Type B pancreatic cell (in vitro differentiated cells): ENCODE data around the gene PCCA. TPM values are rescaled to one million over a fixed set of nuclear protein-coding genes. Genes with fewer than 3 reads are reported as not detected.

Experiments
- DNase-seq: peaks from one replicate; pipeline ENCODE4 v3.0.0; 2021; ENCODE audit warnings: mixed read lengths; ENCODE audit not compliant: unreplicated experiment; ENCODE audit errors: extremely low spot score
- H3K27ac Mint-ChIP-seq: 2 replicates; pipeline ENCODE4 v1.8.0; 2021; ENCODE audit warnings: mild to moderate bottlenecking, mixed read lengths
- H3K27me3 Mint-ChIP-seq: 2 replicates; pipeline ENCODE4 v1.8.0; 2021; ENCODE audit warnings: mixed read lengths
- H3K36me3 Mint-ChIP-seq: 2 replicates; pipeline ENCODE4 v1.8.0; 2021; ENCODE audit warnings: mixed read lengths
- H3K4me1 Mint-ChIP-seq: one replicate; pipeline ENCODE4 v1.8.0; 2021; ENCODE audit warnings: mixed read lengths; ENCODE audit not compliant: unreplicated experiment
- H3K4me3 Mint-ChIP-seq: 2 replicates; pipeline ENCODE4 v1.8.0; 2021; ENCODE audit warnings: mild to moderate bottlenecking, mixed read lengths
- H3K9me3 Mint-ChIP-seq: 2 replicates; pipeline ENCODE4 v1.8.0; 2021; ENCODE audit warnings: mixed read lengths
- CTCF ChIP-seq: fragments of 200-600 bp; sonication (generic); conservative IDR thresholded peaks from 2 replicates; pipeline ENCODE4 v1.5.0; 2021; ENCODE audit warnings: antibody characterized with exemption, mild to moderate bottlenecking
- total RNA-seq: library from RNA; stranded (reverse); gene quantifications from 2 replicates; pipeline ENCODE4 v1.2.1, GENCODE V29; 2021; ENCODE audit warnings: low replicate concordance

PCCA gene
- total RNA-seq, 1 donor from 2014 or later: 46.8 TPM

GRCh38 chr13:100512422-100512821 is 423.5 kb downstream of the PCCA start:
- DNase-seq: no peak
- H3K27me3 Mint-ChIP-seq: no peaks in the 10 kb centered on the region
- H3K4me3 Mint-ChIP-seq: no peak overlapping the region
- H3K27ac Mint-ChIP-seq: no peak overlapping the region
- no peaks in the 10 kb centered on the region for H3K9me3 Mint-ChIP-seq
- no peak for TF ChIP-seq CTCF
- H3K36me3 Mint-ChIP-seq: no peaks in the 10 kb centered on the region
- H3K4me1 Mint-ChIP-seq: peaks cover 64% of the 10 kb centered on the region

- peaks cover 1% of the 10 kb centered on the region for H3K36me3 Mint-ChIP-seq
- no peaks in the 10 kb centered on the region for H3K27me3 Mint-ChIP-seq
- no peak for DNase-seq
- no peak overlapping the region for H3K4me3 Mint-ChIP-seq
- peak overlapping the region; percentile 10 for H3K27ac Mint-ChIP-seq
- no peaks in the 10 kb centered on the region for H3K9me3 Mint-ChIP-seq
- H3K4me1 Mint-ChIP-seq: peaks cover 67% of the 10 kb centered on the region
- no peak for TF ChIP-seq CTCF
Measured at GRCh38 chr13:100513171-100513570, 424.3 kb downstream of the PCCA start.

- Mint-ChIP-seq H3K27me3 (no peaks in the 10 kb centered on the region), H3K27ac (peak overlapping the region; percentile 60), H3K9me3 (no peaks in the 10 kb centered on the region), H3K36me3 (peaks cover 4% of the 10 kb centered on the region), H3K4me3 (peak overlapping the region; percentile 29), H3K4me1 (peaks cover 60% of the 10 kb centered on the region)
- DNase-seq: no peak
- no peak for TF ChIP-seq CTCF
Measured at GRCh38 chr13:100513987-100514670, 425.2 kb downstream of the PCCA start.

- H3K4me1 Mint-ChIP-seq: peaks cover 57% of the 10 kb centered on the region
- peak overlapping the region; percentile 60 for H3K27ac Mint-ChIP-seq
- no peak for DNase-seq
- H3K36me3 Mint-ChIP-seq: peaks cover 4% of the 10 kb centered on the region
- H3K9me3 Mint-ChIP-seq: no peaks in the 10 kb centered on the region
- TF ChIP-seq CTCF: peak; percentile 99
- no peaks in the 10 kb centered on the region for H3K27me3 Mint-ChIP-seq
- peak overlapping the region; percentile 29 for H3K4me3 Mint-ChIP-seq
Measured at GRCh38 chr13:100514788-100515409, 426.0 kb downstream of the PCCA start.

GRCh38 chr13:100515410-100515800 is 426.5 kb downstream of the PCCA start:
- no peak for TF ChIP-seq CTCF
- Mint-ChIP-seq H3K4me3 (no peak overlapping the region), H3K36me3 (peaks cover 4% of the 10 kb centered on the region), H3K9me3 (no peaks in the 10 kb centered on the region), H3K4me1 (peaks cover 53% of the 10 kb centered on the region), H3K27ac (no peak overlapping the region), H3K27me3 (no peaks in the 10 kb centered on the region)
- DNase-seq: no peak
